B cell (primary cell): Measurements from ENCODE around the gene FOXO3. TPM values are rescaled to one million over a fixed set of nuclear protein-coding genes. Genes with fewer than 3 reads are reported as not detected.

ENCODE experiments used
- ATAC-seq: fragments of 200-7000 bp; cut with Tn5 transposase; one replicate; pipeline ENCODE4 v1.10.0; 2021; ENCODE audit warnings: low read depth, mild to moderate bottlenecking, moderate number of reproducible peaks, moderate library complexity
- CTCF ChIA-PET: fragments of 350-600 bp; sonication (Branson Sonifier 250); formaldehyde crosslinking; loops from one replicate; lab custom pipeline; 2021; ENCODE audit warnings: antibody characterized with exemption, inconsistent platforms; lab: Charles Lee
- POLR2A ChIA-PET: fragments of 350-600 bp; sonication (Branson Sonifier 250); formaldehyde crosslinking; loops from one replicate; lab custom pipeline; 2021; ENCODE audit warnings: antibody characterized with exemption; lab: Charles Lee
- DNase-seq: peaks from one replicate; pipeline ENCODE4 v3.0.0; 2013
- H2AFZ ChIP-seq: 2 replicates; pipeline ENCODE4 v1.6.1; 2012; ENCODE audit warnings: mild to moderate bottlenecking, low read depth, low read length; ENCODE audit not compliant: insufficient read depth, poor library complexity, severe bottlenecking
- H3K27ac ChIP-seq, 2 donors: 1 replicate in 1 of 2; 2 replicates in 1 of 2; pipeline ENCODE4 v1.5.1; 2012 to 2013; ENCODE audit warnings: low read length in 2 of 2, mild to moderate bottlenecking in 2 of 2, moderate library complexity in 1 of 2
- H3K27me3 ChIP-seq, 4 experiments: fragments of 200-600 bp in 1 of 4; sonication (generic) in 1 of 4; replicated peaks in 1 of 4; 1 replicate in 2 of 4; 2 replicates in 2 of 4; pipeline versions ENCODE4 v1.6.1 to v1.7.0; 2013 to 2016; ENCODE audit warnings: low read length in 3 of 4, mild to moderate bottlenecking in 2 of 4, mixed read lengths in 1 of 4, moderate library complexity in 1 of 4; ENCODE audit not compliant: insufficient read depth in 4 of 4, control insufficient read depth in 3 of 4; ENCODE audit errors: control extremely low read depth in 1 of 4
- H3K36me3 ChIP-seq, 2 experiments: replicated peaks in 1 of 2; 1 replicate in 1 of 2; 2 replicates in 1 of 2; pipeline versions ENCODE4 v1.6.1 to v1.7.1; 2013; ENCODE audit warnings: low read length in 1 of 2; ENCODE audit not compliant: insufficient read depth in 2 of 2, control insufficient read depth in 1 of 2; ENCODE audit errors: control extremely low read depth in 1 of 2, extremely low read depth in 1 of 2
- H3K4me1 ChIP-seq, 2 donors: fragments of 200-600 bp in 1 of 2; sonication (generic) in 1 of 2; 1 replicate in 1 of 2; 2 replicates in 1 of 2; pipeline versions ENCODE4 v1.5.1 to v1.6.1; 2013 to 2017; ENCODE audit warnings: low read length in 2 of 2; ENCODE audit not compliant: control insufficient read depth in 2 of 2, insufficient read depth in 2 of 2
- H3K4me2 ChIP-seq: replicated peaks from 2 replicates; pipeline ENCODE3; 2012; ENCODE audit warnings: mild to moderate bottlenecking, low read depth, low read length; ENCODE audit not compliant: poor library complexity, severe bottlenecking
- H3K4me3 ChIP-seq, 5 experiments: fragments of 200-600 bp in 1 of 5; sonication (generic) in 1 of 5; 1 replicate in 3 of 5; 2 replicates in 2 of 5; pipeline versions ENCODE4 v1.5.1 to v1.7.0; 2011 to 2016; ENCODE audit warnings: low read length in 4 of 5, mild to moderate bottlenecking in 4 of 5, low read depth in 2 of 5, control low read depth in 1 of 5, moderate library complexity in 1 of 5; ENCODE audit not compliant: insufficient read depth in 1 of 5; ENCODE audit errors: control extremely low read depth in 1 of 5, extremely low read depth in 1 of 5
- H3K79me2 ChIP-seq: fragments of 200-600 bp; sonication (generic); one replicate; pipeline ENCODE4 v1.6.0; 2016; ENCODE audit warnings: low read length; ENCODE audit not compliant: control insufficient read depth, insufficient read depth
- H3K9ac ChIP-seq: fragments of 200-600 bp; sonication (generic); 2 replicates; pipeline ENCODE4 v1.6.1; 2017; ENCODE audit warnings: mild to moderate bottlenecking, low read length, moderate library complexity
- H3K9me3 ChIP-seq, 3 donors: one replicate each; pipeline versions ENCODE4 v1.6.1 to v1.7.1; 2013; ENCODE audit warnings: low read length in 2 of 3; ENCODE audit not compliant: control insufficient read depth in 2 of 3, insufficient read depth in 1 of 3; ENCODE audit errors: control extremely low read depth in 1 of 3
- H4K20me1 ChIP-seq: 2 replicates; pipeline ENCODE4 v1.6.0; 2012; ENCODE audit warnings: mild to moderate bottlenecking, low read length; ENCODE audit not compliant: insufficient read depth, control insufficient read depth, poor library complexity, severe bottlenecking
- H3K27ac Mint-ChIP-seq: one replicate; pipeline ENCODE4 v1.8.0; 2021; ENCODE audit warnings: mixed read lengths
- H3K27me3 Mint-ChIP-seq: one replicate; pipeline ENCODE4 v1.8.0; 2021; ENCODE audit warnings: mixed read lengths
- H3K4me1 Mint-ChIP-seq: one replicate; pipeline ENCODE4 v1.8.0; 2021; ENCODE audit warnings: mixed read lengths
- H3K4me3 Mint-ChIP-seq: one replicate; pipeline ENCODE4 v1.8.0; 2021; ENCODE audit warnings: mixed read lengths
- H3K9me3 Mint-ChIP-seq: one replicate; pipeline ENCODE4 v1.8.0; 2022; ENCODE audit warnings: mixed read lengths; ENCODE audit not compliant: insufficient read depth
- EZH2 ChIP-seq: IDR thresholded peaks from 2 replicates; pipeline ENCODE4 v1.6.1; 2012; ENCODE audit warnings: borderline replicate concordance, low read depth, mild to moderate bottlenecking, moderate library complexity, low read length; ENCODE audit not compliant: insufficient read depth, poor library complexity, severe bottlenecking
- WGBS: methylation state at CpG from one replicate; pipeline ENCODE4 v1.1.5; 2013; ENCODE audit warnings: missing lambda C conversion rate; ENCODE audit not compliant: insufficient coverage; 5-methylcytosine and 5-hydroxymethylcytosine counted together
- intact Hi-C: fragments of 100-400 bp; cut with micrococcal nuclease; formaldehyde crosslinking; loops from one replicate; pipeline ENCODE4 v1.10.0; 2022
- polyA plus RNA-seq: library from polyadenylated mRNA; depleted of rRNA; stranded (reverse); fragments of >200 nt; gene quantifications from 2 replicates; pipeline ENCODE4 v1.2.3, GENCODE V29; 2012
- total RNA-seq, 2 donors: library from RNA; stranded (reverse); fragments of 120-200 nt in 1 of 2; gene quantifications; 1 replicate in 1 of 2; 2 replicates in 1 of 2; pipeline versions ENCODE4 v1.2.3 to v1.2.4, GENCODE V29; 2013 to 2022
- TF ChIP-seq, protein P1 (sequence below): fragments of 200-600 bp; IDR thresholded peaks from one replicate; pipeline ENCODE4 v1.8.0; 2022; ENCODE audit warnings: antibody characterized with exemption, mild to moderate bottlenecking

The FOXO3 gene
- total and polyA plus RNA-seq, 2 donors (not counting 1 experiment from before 2014, with no cell fraction given), result 6.0 to 16.9 TPM

DNA sequence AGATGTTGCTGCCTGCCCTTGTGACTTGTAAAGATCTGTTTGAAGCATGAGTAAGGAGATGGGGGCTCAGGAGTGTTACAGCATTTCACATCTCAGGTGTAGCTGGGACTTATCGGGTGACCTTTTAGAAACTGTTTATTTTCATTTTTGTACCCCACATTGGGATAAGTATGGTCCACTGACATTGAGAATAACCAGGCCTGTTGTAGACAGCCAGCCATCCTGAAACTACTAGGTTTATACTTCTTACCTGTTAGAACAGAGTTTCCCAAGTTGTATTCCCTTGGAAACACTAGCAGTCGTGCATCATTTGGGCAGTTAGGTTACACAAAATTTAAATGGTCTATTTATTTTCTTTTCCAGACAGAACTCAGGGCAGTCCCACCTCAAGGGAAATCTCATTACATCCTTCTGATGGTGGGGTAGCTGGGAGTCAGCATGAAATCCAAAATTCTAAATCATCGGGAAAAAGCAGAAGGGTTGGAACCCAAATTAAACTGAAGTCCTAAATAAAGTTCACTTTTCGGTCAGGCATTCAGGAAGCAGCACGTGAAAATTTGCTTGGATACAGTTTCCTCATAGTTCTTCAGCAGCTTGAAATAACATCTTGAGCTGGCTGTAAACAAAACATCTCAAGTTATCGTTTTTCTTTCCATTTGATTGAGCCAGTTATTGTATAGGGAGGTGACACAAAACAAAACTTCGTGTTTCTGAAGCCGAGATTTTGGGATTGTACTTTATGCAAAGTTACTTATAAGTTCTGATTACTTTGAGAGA, 30.5 kb downstream of the FOXO3 start:
- peak overlapping the region; percentile 51 for H3K27ac Mint-ChIP-seq
- peak overlapping the region in 1 of 2 donors; percentile 58 for H3K27ac ChIP-seq
- TF ChIP-seq, protein P1, sequence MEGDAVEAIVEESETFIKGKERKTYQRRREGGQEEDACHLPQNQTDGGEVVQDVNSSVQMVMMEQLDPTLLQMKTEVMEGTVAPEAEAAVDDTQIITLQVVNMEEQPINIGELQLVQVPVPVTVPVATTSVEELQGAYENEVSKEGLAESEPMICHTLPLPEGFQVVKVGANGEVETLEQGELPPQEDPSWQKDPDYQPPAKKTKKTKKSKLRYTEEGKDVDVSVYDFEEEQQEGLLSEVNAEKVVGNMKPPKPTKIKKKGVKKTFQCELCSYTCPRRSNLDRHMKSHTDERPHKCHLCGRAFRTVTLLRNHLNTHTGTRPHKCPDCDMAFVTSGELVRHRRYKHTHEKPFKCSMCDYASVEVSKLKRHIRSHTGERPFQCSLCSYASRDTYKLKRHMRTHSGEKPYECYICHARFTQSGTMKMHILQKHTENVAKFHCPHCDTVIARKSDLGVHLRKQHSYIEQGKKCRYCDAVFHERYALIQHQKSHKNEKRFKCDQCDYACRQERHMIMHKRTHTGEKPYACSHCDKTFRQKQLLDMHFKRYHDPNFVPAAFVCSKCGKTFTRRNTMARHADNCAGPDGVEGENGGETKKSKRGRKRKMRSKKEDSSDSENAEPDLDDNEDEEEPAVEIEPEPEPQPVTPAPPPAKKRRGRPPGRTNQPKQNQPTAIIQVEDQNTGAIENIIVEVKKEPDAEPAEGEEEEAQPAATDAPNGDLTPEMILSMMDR, result no peak
- TF ChIP-seq EZH2, result no peak
- H3K79me2 ChIP-seq, result peaks cover 23% of the 10 kb centered on the region
- H3K4me2 ChIP-seq, result no peak overlapping the region
- no peaks in the 10 kb centered on the region for H3K9me3 ChIP-seq
- H4K20me1 ChIP-seq, result peaks cover 28% of the 10 kb centered on the region
- no peaks in the 10 kb centered on the region for H3K9me3 Mint-ChIP-seq
- H3K27me3 ChIP-seq, result no peaks in the 10 kb centered on the region
- 84% methylated on average over 3 of the region's 8 CpGs for WGBS
- intact Hi-C loops, result loop anchor here (2.0 kb wide), 1 partner anchor 14 kb away; no protein-coding TSS in a partner anchor
- ChIA-PET CTCF (interaction anchor here (1.0 kb wide), 1 partner anchor 49 kb away, joined by 3 read pairs; no protein-coding TSS in a partner anchor), POLR2A (no interaction called here)
- H3K4me3 ChIP-seq, result no peak overlapping the region
- ATAC-seq (no peak), DNase-seq (no peak)
- H2AFZ ChIP-seq, result no peak overlapping the region
- no peaks in the 10 kb centered on the region for H3K36me3 ChIP-seq
- no peak overlapping the region for H3K4me3 Mint-ChIP-seq
- no peak overlapping the region for H3K9ac ChIP-seq
- peaks cover 47 to 58% of the 10 kb centered on the region in 2 donors for H3K4me1 ChIP-seq
- H3K27me3 Mint-ChIP-seq, result no peaks in the 10 kb centered on the region
- H3K4me1 Mint-ChIP-seq, result peaks cover 83% of the 10 kb centered on the region
